CD14-positive monocyte (primary cell): Measurements from ENCODE around the gene FAM135A. TPM values are rescaled to one million over a fixed set of nuclear protein-coding genes. Genes with fewer than 3 reads are reported as not detected.
"Not testable (repeated sequence)": the region's sequence is repeated elsewhere in the genome, so short reads cannot be mapped to it uniquely, and the experiment has no call there.

Experiments used
- DNase-seq, 3 donors: peaks; one replicate each; pipeline ENCODE4 v3.0.0-alpha.2; 2011 to 2022
- H2AFZ ChIP-seq: 2 replicates; pipeline ENCODE4 v1.6.0; 2012; ENCODE audit warnings: mild to moderate bottlenecking, low read depth, low read length, inconsistent platforms; ENCODE audit not compliant: insufficient read depth, poor library complexity, severe bottlenecking
- H3K27ac ChIP-seq, 2 donors: 1 replicate in 1 of 2; 2 replicates in 1 of 2; pipeline ENCODE4 v1.5.1; 2012 to 2013; ENCODE audit warnings: low read length in 2 of 2, control low read depth in 1 of 2, inconsistent platforms in 1 of 2, low read depth in 1 of 2, mild to moderate bottlenecking in 1 of 2
- H3K27me3 ChIP-seq, 2 donors: one replicate each; pipeline versions ENCODE4 v1.6.0 to v1.6.1; 2011 to 2013; ENCODE audit warnings: low read length in 2 of 2; ENCODE audit not compliant: control insufficient read depth in 2 of 2, insufficient read depth in 2 of 2
- H3K36me3 ChIP-seq, 2 donors: replicated peaks in 1 of 2; 1 replicate in 1 of 2; 2 replicates in 1 of 2; pipeline versions ENCODE4 v1.5.1 to v1.6.1; 2012 to 2013; ENCODE audit warnings: low read length in 2 of 2, control low read depth in 1 of 2, inconsistent platforms in 1 of 2, mild to moderate bottlenecking in 1 of 2; ENCODE audit not compliant: insufficient read depth in 2 of 2, control insufficient read depth in 1 of 2
- H3K4me1 ChIP-seq, 2 donors: 1 replicate in 1 of 2; 2 replicates in 1 of 2; pipeline versions ENCODE4 v1.5.1 to v1.6.1; 2012 to 2013; ENCODE audit warnings: low read length in 2 of 2, control low read depth in 1 of 2, inconsistent platforms in 1 of 2, mild to moderate bottlenecking in 1 of 2, moderate library complexity in 1 of 2; ENCODE audit not compliant: insufficient read depth in 2 of 2, control insufficient read depth in 1 of 2
- H3K4me2 ChIP-seq: replicated peaks from 2 replicates; pipeline ENCODE3; 2012; ENCODE audit warnings: low read length, moderate library complexity, mild to moderate bottlenecking; ENCODE audit not compliant: poor library complexity, severe bottlenecking; ENCODE audit errors: extremely low read depth
- H3K4me3 ChIP-seq, 3 experiments: fragments of 200-600 bp in 1 of 3; sonication (generic) in 1 of 3; replicated peaks in 1 of 3; 1 replicate in 2 of 3; 2 replicates in 1 of 3; pipeline ENCODE4 v1.5.1; 2011 to 2013; ENCODE audit warnings: low read length in 3 of 3, mild to moderate bottlenecking in 3 of 3, control low read depth in 2 of 3, low read depth in 2 of 3, inconsistent platforms in 1 of 3, moderate library complexity in 1 of 3
- H3K79me2 ChIP-seq: 2 replicates; pipeline ENCODE4 v1.6.0; 2012; ENCODE audit warnings: mild to moderate bottlenecking, control low read depth, inconsistent platforms, low read length, moderate library complexity; ENCODE audit not compliant: insufficient read depth
- H3K9ac ChIP-seq: 2 replicates; pipeline ENCODE4 v1.6.0; 2017; ENCODE audit warnings: low read length, mild to moderate bottlenecking; ENCODE audit not compliant: insufficient read depth, poor library complexity, severe bottlenecking
- H3K9me3 ChIP-seq, 2 donors: replicated peaks in 1 of 2; 1 replicate in 1 of 2; 2 replicates in 1 of 2; pipeline versions ENCODE4 v1.5.1 to v1.6.1; 2012 to 2013; ENCODE audit warnings: low read length in 2 of 2, control low read depth in 1 of 2; ENCODE audit not compliant: control insufficient read depth in 1 of 2, insufficient read depth in 1 of 2
- H4K20me1 ChIP-seq: 2 replicates; pipeline ENCODE4 v1.6.0; 2012; ENCODE audit warnings: mild to moderate bottlenecking, low read length, control low read depth, moderate library complexity; ENCODE audit not compliant: insufficient read depth
- H3K27ac Mint-ChIP-seq, 7 donors: one replicate each; pipeline ENCODE4 v1.8.0; 2020; ENCODE audit warnings: mild to moderate bottlenecking in 7 of 7, mixed read lengths in 7 of 7, moderate library complexity in 6 of 7, inconsistent platforms in 2 of 7
- H3K27me3 Mint-ChIP-seq, 3 donors: one replicate each; pipeline ENCODE4 v1.8.0; 2021 to 2022; ENCODE audit warnings: low read depth in 3 of 3, mild to moderate bottlenecking in 3 of 3, mixed read lengths in 3 of 3, moderate library complexity in 3 of 3, inconsistent platforms in 1 of 3
- H3K36me3 Mint-ChIP-seq, 2 donors: one replicate each; pipeline ENCODE4 v1.8.0; 2020; ENCODE audit warnings: mixed read lengths in 2 of 2, inconsistent platforms in 1 of 2, mild to moderate bottlenecking in 1 of 2
- H3K4me1 Mint-ChIP-seq: one replicate; pipeline ENCODE4 v1.8.0; 2020; ENCODE audit warnings: mild to moderate bottlenecking, mixed read lengths
- H3K4me3 Mint-ChIP-seq, 2 donors: one replicate each; pipeline ENCODE4 v1.8.0; 2020; ENCODE audit warnings: mild to moderate bottlenecking in 2 of 2, mixed read lengths in 2 of 2, moderate library complexity in 1 of 2
- H3K9me3 Mint-ChIP-seq, 7 donors: one replicate each; pipeline ENCODE4 v1.8.0; 2020 to 2022; ENCODE audit warnings: mixed read lengths in 7 of 7, mild to moderate bottlenecking in 6 of 7, moderate library complexity in 6 of 7, inconsistent platforms in 2 of 7
- CTCF ChIP-seq: fragments of 200-600 bp; IDR thresholded peaks from one replicate; pipeline ENCODE4 v1.8.0; 2022; ENCODE audit warnings: antibody characterized with exemption, mild to moderate bottlenecking
- WGBS: methylation state at CpG from one replicate; pipeline ENCODE4 v1.1.5; 2013; ENCODE audit warnings: missing lambda C conversion rate; ENCODE audit not compliant: insufficient coverage; 5-methylcytosine and 5-hydroxymethylcytosine counted together
- intact Hi-C, 2 donors: fragments of 100-400 bp; cut with micrococcal nuclease; formaldehyde crosslinking; loops; one replicate each; pipeline versions ENCODE4 v1.15.0 to v1.15.1; 2023
- polyA plus RNA-seq, 3 donors: library from polyadenylated mRNA; depleted of rRNA in 1 of 3; unstranded in 2 of 3; stranded (reverse) in 1 of 3; fragments of 300-500 nt in 2 of 3; fragments of >200 nt in 1 of 3; fragmentation: Illumina TruSeq in 2 of 3; gene quantifications; 1 replicate in 2 of 3; 2 replicates in 1 of 3; pipeline ENCODE4 v1.2.3, GENCODE V29; 2012 to 2021

Gene FAM135A
- polyA plus RNA-seq, 3 donors: 4.1 to 10.3 (median 5.4) TPM

- DNase-seq: no peak
- Histone ChIP-seq H4K20me1 (no peaks in the 10 kb centered on the region), H3K27ac (no peak overlapping the region), H3K9me3 (no peaks in the 10 kb centered on the region), H3K4me2 (no peak overlapping the region), H3K4me1 (no peaks in the 10 kb centered on the region), H3K4me3 (no peak overlapping the region), H3K27me3 (no peaks in the 10 kb centered on the region), H3K9ac (no peak overlapping the region), H2AFZ (no peak overlapping the region), H3K36me3 (peaks cover 4 to 7% of the 10 kb centered on the region in 2 donors), H3K79me2 (no peaks in the 10 kb centered on the region)
- Mint-ChIP-seq H3K36me3 (peaks cover 13 to 16% of the 10 kb centered on the region in 2 donors), H3K27me3 (no peaks in the 10 kb centered on the region), H3K4me3 (no peak overlapping the region), H3K9me3 (no peaks in the 10 kb centered on the region), H3K27ac (no peak overlapping the region), H3K4me1 (no peaks in the 10 kb centered on the region)
- WGBS: 100% methylated on average over 3 of the region's 3 CpGs
- TF ChIP-seq CTCF: no peak
- intact Hi-C loops: no loop called here
These were observed 76.1 kb downstream of the FAM135A start for GRCh38 chr6:70489364-70489763.

- no peak overlapping the region for H3K4me3 Mint-ChIP-seq
- no peaks in the 10 kb centered on the region for H4K20me1 ChIP-seq
- no peaks in the 10 kb centered on the region for H3K27me3 Mint-ChIP-seq
- H3K9ac ChIP-seq: no peak overlapping the region
- peaks cover 24 to 27% of the 10 kb centered on the region in 2 donors for H3K36me3 Mint-ChIP-seq
- no peak overlapping the region for H3K4me2 ChIP-seq
- H3K36me3 ChIP-seq: no peaks in the 10 kb centered on the region
- no peak for DNase-seq
- H3K4me1 ChIP-seq: no peaks in the 10 kb centered on the region
- no peaks in the 10 kb centered on the region for H3K27me3 ChIP-seq
- no peaks in the 10 kb centered on the region for H3K79me2 ChIP-seq
- H3K27ac ChIP-seq: no peak overlapping the region
- intact Hi-C loops: no loop called here
- H3K9me3 Mint-ChIP-seq: peaks cover 5 to 17% (median 8%) of the 10 kb centered on the region in 7 donors
- no peak overlapping the region for H3K4me3 ChIP-seq
- WGBS: no CpG with 5 or more reads among the region's 1 CpG
- TF ChIP-seq CTCF: no peak
- H3K9me3 ChIP-seq: no peaks in the 10 kb centered on the region
- no peak overlapping the region for H3K27ac Mint-ChIP-seq
- no peaks in the 10 kb centered on the region for H3K4me1 Mint-ChIP-seq
- no peak overlapping the region for H2AFZ ChIP-seq
These were observed 81.5 kb downstream of the FAM135A start for GRCh38 chr6:70494833-70495232.

GRCh38 chr6:70495790-70496189 lies 82.5 kb downstream of the FAM135A start:
- H3K27me3 Mint-ChIP-seq, H4K20me1 ChIP-seq, H3K27ac Mint-ChIP-seq, H3K4me1 Mint-ChIP-seq, H2AFZ ChIP-seq, intact Hi-C loops, H3K36me3 ChIP-seq, H3K9ac ChIP-seq, H3K9me3 ChIP-seq, H3K27me3 ChIP-seq, H3K4me2 ChIP-seq, H3K4me1 ChIP-seq, H3K79me2 ChIP-seq, H3K27ac ChIP-seq, H3K4me3 Mint-ChIP-seq, DNase-seq, H3K4me3 ChIP-seq: not testable (repeated sequence)
- 100% methylated on average over 1 of the region's 3 CpGs for WGBS
- Mint-ChIP-seq H3K9me3 (peaks cover 5 to 18% (median 11%) of the 10 kb centered on the region in 7 donors), H3K36me3 (peaks cover 32 to 36% of the 10 kb centered on the region in 2 donors)
